Nephron progenitor cell (in vitro differentiated cells): ENCODE data around the gene TMEM218.
A peak's percentile ranks its signal among the peaks of the same experiment; 100 is the strongest.

Experiments used
- DNase-seq: peaks from one replicate; pipeline ENCODE4 v3.0.0; 2021
- H3K27ac Mint-ChIP-seq: 2 replicates; pipeline ENCODE4 v1.8.0; 2021; ENCODE audit warnings: mild to moderate bottlenecking, moderate library complexity, mixed read lengths
- H3K27me3 Mint-ChIP-seq: 2 replicates; pipeline ENCODE4 v1.8.0; 2021; ENCODE audit warnings: mild to moderate bottlenecking, low read depth, mixed read lengths; ENCODE audit not compliant: poor library complexity
- H3K36me3 Mint-ChIP-seq: 2 replicates; pipeline ENCODE4 v1.8.0; 2021; ENCODE audit warnings: low read depth, mixed read lengths
- H3K4me1 Mint-ChIP-seq: 2 replicates; pipeline ENCODE4 v1.8.0; 2021; ENCODE audit warnings: mixed read lengths
- H3K4me3 Mint-ChIP-seq: 2 replicates; pipeline ENCODE4 v1.8.0; 2021; ENCODE audit warnings: mild to moderate bottlenecking, moderate library complexity, mixed read lengths
- H3K9me3 Mint-ChIP-seq: 2 replicates; pipeline ENCODE4 v1.8.0; 2021; ENCODE audit warnings: mild to moderate bottlenecking, moderate library complexity, mixed read lengths
- CTCF ChIP-seq: fragments of 200-600 bp; sonication (generic); IDR thresholded peaks from 2 replicates; pipeline ENCODE4 v1.5.0; 2021; ENCODE audit warnings: antibody characterized with exemption

The TMEM218 gene

GRCh38 chr11:125071435-125071834, 40.0 kb downstream of the TMEM218 start:
- DNase-seq: no peak
- Mint-ChIP-seq H3K27me3 (peaks cover 17% of the 10 kb centered on the region), H3K9me3 (no peaks in the 10 kb centered on the region), H3K36me3 (no peaks in the 10 kb centered on the region), H3K4me3 (peak overlapping the region; percentile 20), H3K4me1 (peaks cover 44% of the 10 kb centered on the region), H3K27ac (peak overlapping the region; percentile 68)
- no peak for TF ChIP-seq CTCF

DNA sequence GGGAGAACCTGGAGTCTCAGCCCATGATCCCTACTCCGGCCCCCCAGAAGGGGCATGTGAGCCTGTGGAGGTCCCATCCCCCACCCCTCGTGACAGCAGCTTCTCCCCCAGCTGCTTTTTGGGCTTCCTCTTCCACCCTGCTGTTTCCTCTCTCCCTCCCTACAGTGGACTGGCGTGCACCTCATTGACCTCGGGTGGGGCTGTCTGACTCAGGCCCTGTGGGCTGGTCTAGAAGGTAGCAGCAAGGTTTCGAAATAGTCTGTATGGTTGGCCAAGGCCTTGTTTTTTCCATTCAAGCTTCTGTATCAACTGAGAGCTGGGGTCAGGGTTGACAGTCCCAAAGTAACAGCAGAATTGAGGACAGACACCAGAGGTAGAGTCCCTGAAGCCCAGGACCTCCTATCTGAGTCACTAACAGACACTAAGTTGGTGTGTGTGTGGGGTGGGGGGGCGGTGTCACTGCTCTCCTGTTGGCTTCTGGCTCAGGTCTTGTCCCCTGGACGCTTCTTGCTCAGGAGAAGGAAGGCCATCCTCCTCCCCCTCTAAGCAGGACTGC, 40.6 kb downstream of the TMEM218 start:
- TF ChIP-seq CTCF: no peak
- DNase-seq: no peak
- H3K27me3 Mint-ChIP-seq: peaks cover 20% of the 10 kb centered on the region
- peaks cover 38% of the 10 kb centered on the region for H3K4me1 Mint-ChIP-seq
- no peaks in the 10 kb centered on the region for H3K36me3 Mint-ChIP-seq
- H3K27ac Mint-ChIP-seq: no peak overlapping the region
- H3K9me3 Mint-ChIP-seq: no peaks in the 10 kb centered on the region
- peak overlapping the region; percentile 20 for H3K4me3 Mint-ChIP-seq

GRCh38 chr11:125069796-125070195, 41.6 kb downstream of the TMEM218 start:
- no peaks in the 10 kb centered on the region for H3K9me3 Mint-ChIP-seq
- H3K4me3 Mint-ChIP-seq: no peak overlapping the region
- peaks cover 36% of the 10 kb centered on the region for H3K4me1 Mint-ChIP-seq
- H3K27me3 Mint-ChIP-seq: peaks cover 30% of the 10 kb centered on the region
- H3K27ac Mint-ChIP-seq: no peak overlapping the region
- no peak for TF ChIP-seq CTCF
- no peaks in the 10 kb centered on the region for H3K36me3 Mint-ChIP-seq
- no peak for DNase-seq

DNA sequence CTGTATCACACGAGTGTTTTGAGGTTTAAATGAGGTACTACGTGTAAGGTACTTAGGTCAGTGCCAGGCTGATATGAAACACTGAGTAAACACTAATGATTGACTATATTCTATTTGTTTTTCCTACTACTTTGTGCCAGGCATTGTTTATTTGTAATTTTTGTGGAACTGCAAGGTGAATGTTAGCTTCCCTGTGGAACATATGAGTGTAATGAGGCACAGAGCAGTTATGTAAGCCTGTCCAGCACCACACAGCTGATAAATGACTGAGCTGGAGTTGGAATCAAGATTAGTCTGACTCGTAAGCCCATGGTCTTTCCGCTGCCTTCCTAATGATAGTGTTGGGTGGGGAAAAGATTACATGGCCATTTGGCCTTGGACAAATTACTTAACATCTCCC, 42.4 kb downstream of the TMEM218 start:
- H3K36me3 Mint-ChIP-seq: no peaks in the 10 kb centered on the region
- no peak overlapping the region for H3K4me3 Mint-ChIP-seq

GRCh38 chr11:125068368-125068767, 43.1 kb downstream of the TMEM218 start:
- Mint-ChIP-seq H3K27me3 (peaks cover 40% of the 10 kb centered on the region), H3K36me3 (no peaks in the 10 kb centered on the region), H3K27ac (no peak overlapping the region), H3K4me1 (peaks cover 37% of the 10 kb centered on the region), H3K4me3 (no peak overlapping the region), H3K9me3 (no peaks in the 10 kb centered on the region)
- TF ChIP-seq CTCF: no peak
- no peak for DNase-seq

More for the DNA sequence above, 42.4 kb downstream of the TMEM218 start:
- H3K9me3 Mint-ChIP-seq: no peaks in the 10 kb centered on the region
- no peak for DNase-seq
- TF ChIP-seq CTCF: no peak
- peaks cover 35% of the 10 kb centered on the region for H3K27me3 Mint-ChIP-seq
- peaks cover 36% of the 10 kb centered on the region for H3K4me1 Mint-ChIP-seq
- H3K27ac Mint-ChIP-seq: no peak overlapping the region

GRCh38 chr11:125064070-125064469, 47.4 kb downstream of the TMEM218 start:
- no peak for TF ChIP-seq CTCF
- peaks cover 74% of the 10 kb centered on the region for H3K27me3 Mint-ChIP-seq
- DNase-seq: no peak
- H3K9me3 Mint-ChIP-seq: no peaks in the 10 kb centered on the region
- peaks cover 5% of the 10 kb centered on the region for H3K4me1 Mint-ChIP-seq
- H3K36me3 Mint-ChIP-seq: no peaks in the 10 kb centered on the region
- no peak overlapping the region for H3K27ac Mint-ChIP-seq
- H3K4me3 Mint-ChIP-seq: peak overlapping the region; percentile 69
